Caco-2 (cell line): ENCODE data around the gene TINAGL1. TPM values are rescaled to one million over a fixed set of nuclear protein-coding genes. Genes with fewer than 3 reads are reported as not detected.

Source experiments
- BruUV-seq: library from RNA; stranded (reverse); fragments of 400-500 nt; replicated peaks from 2 replicates; lab custom pipeline; 2021; lab: Mats Ljungman, UMichigan
- CTCF ChIA-PET: fragments of 300-600 bp; sonication (Branson Sonifier 250); formaldehyde crosslinking; loops from one replicate; lab custom pipeline; 2022; ENCODE audit warnings: antibody characterized with exemption; lab: Charles Lee
- POLR2A ChIA-PET: fragments of 300-600 bp; sonication (Branson Sonifier 250); formaldehyde crosslinking; loops from one replicate; lab custom pipeline; 2022; ENCODE audit warnings: antibody characterized with exemption; lab: Charles Lee
- DNase-seq, 2 experiments: peaks; one replicate each; pipeline versions ENCODE4 v3.0.0 to v3.0.0-alpha.2; 2020 to 2022
- H3K27me3 ChIP-seq: replicated peaks from 2 replicates; pipeline ENCODE4 v1.6.0; 2011; ENCODE audit warnings: low read length; ENCODE audit not compliant: control insufficient read depth, insufficient read depth
- H3K36me3 ChIP-seq: 2 replicates; pipeline ENCODE4 v1.5.1; 2011; ENCODE audit warnings: low read length; ENCODE audit not compliant: control insufficient read depth, insufficient read depth
- H3K4me1 ChIP-seq: fragments of 250-450 bp; sonication (Bioruptor Pico); 2 replicates; pipeline ENCODE4 v1.5.1; 2020; ENCODE audit warnings: mild to moderate bottlenecking
- H3K4me3 ChIP-seq: 2 replicates; pipeline ENCODE4 v1.5.1; 2011; ENCODE audit warnings: low read depth, mild to moderate bottlenecking, control low read depth, low read length
- H3K9me3 ChIP-seq: fragments of 250-450 bp; sonication (Bioruptor Pico); 2 replicates; pipeline ENCODE4 v1.5.1; 2020; ENCODE audit warnings: mild to moderate bottlenecking, moderate library complexity
- H3K27ac Mint-ChIP-seq: one replicate; pipeline ENCODE4 v1.8.0; 2022; ENCODE audit warnings: mixed read lengths; ENCODE audit not compliant: unreplicated experiment
- H3K27me3 Mint-ChIP-seq: one replicate; pipeline ENCODE4 v1.8.0; 2022; ENCODE audit warnings: mixed read lengths; ENCODE audit not compliant: insufficient read depth, unreplicated experiment
- H3K36me3 Mint-ChIP-seq: one replicate; pipeline ENCODE4 v1.8.0; 2022; ENCODE audit warnings: mild to moderate bottlenecking, mixed read lengths; ENCODE audit not compliant: insufficient read depth, unreplicated experiment
- H3K4me1 Mint-ChIP-seq: one replicate; pipeline ENCODE4 v1.8.0; 2022; ENCODE audit warnings: low read depth, mixed read lengths; ENCODE audit not compliant: unreplicated experiment
- H3K4me3 Mint-ChIP-seq: one replicate; pipeline ENCODE4 v1.8.0; 2022; ENCODE audit warnings: mild to moderate bottlenecking, moderate library complexity, mixed read lengths; ENCODE audit not compliant: unreplicated experiment
- H3K9me3 Mint-ChIP-seq: one replicate; pipeline ENCODE4 v1.8.0; 2022; ENCODE audit warnings: mixed read lengths; ENCODE audit not compliant: unreplicated experiment
- CTCF ChIP-seq, 2 experiments: fragments of 200-600 bp in 1 of 2; IDR thresholded peaks; 1 replicate in 1 of 2; 2 replicates in 1 of 2; pipeline versions ENCODE4 v1.5.1 to v1.8.0; 2011 to 2022; ENCODE audit warnings: antibody characterized with exemption in 1 of 2, control low read depth in 1 of 2, inconsistent platforms in 1 of 2, low read depth in 1 of 2, low read length in 1 of 2, mild to moderate bottlenecking in 1 of 2, moderate library complexity in 1 of 2; ENCODE audit not compliant: insufficient read depth in 1 of 2, severe bottlenecking in 1 of 2, unreplicated experiment in 1 of 2
- intact Hi-C: fragments of 100-400 bp; cut with micrococcal nuclease; formaldehyde crosslinking; loops from one replicate; pipeline ENCODE4 v1.10.0; 2022; ENCODE audit not compliant: unreplicated experiment
- total RNA-seq: library from RNA; stranded (reverse); gene quantifications from 2 replicates; pipeline ENCODE4 v1.2.3, GENCODE V29; 2022

The TINAGL1 gene
- total RNA-seq, 1 experiment from 2014 or later, result 101 TPM

- no peak overlapping the region for H3K4me3 Mint-ChIP-seq
- no peaks in the 10 kb centered on the region for H3K36me3 ChIP-seq
Observed at GRCh38 chr1:31587720-31588423, 11.6 kb downstream of the TINAGL1 start.

GRCh38 chr1:31588751-31589515 lies 12.6 kb downstream of the TINAGL1 start:
- Histone ChIP-seq H3K4me3 (no peak overlapping the region), H3K4me1 (peaks cover 23% of the 10 kb centered on the region), H3K27me3 (no peaks in the 10 kb centered on the region), H3K9me3 (no peaks in the 10 kb centered on the region), H3K36me3 (no peaks in the 10 kb centered on the region)
- DNase-seq, result no peak
- TF ChIP-seq CTCF (IDR thresholded peaks at IDR 0.05; ENCODE audit: insufficient read depth in 1 of 2, low read depth in 1 of 2, low read length in 1 of 2, severe bottlenecking in 1 of 2, unreplicated experiment in 1 of 2), result no peak
- ChIA-PET POLR2A (no interaction called here), CTCF (no interaction called here)
- Mint-ChIP-seq H3K27me3 (no peaks in the 10 kb centered on the region), H3K36me3 (peaks cover 40% of the 10 kb centered on the region), H3K4me1 (peaks cover 13% of the 10 kb centered on the region), H3K27ac (peak overlapping the region; percentile 69), H3K4me3 (no peak overlapping the region), H3K9me3 (no peaks in the 10 kb centered on the region)
- intact Hi-C loops, result no loop called here
- BruUV-seq, result no TSS peak

More at GRCh38 chr1:31587720-31588423, 11.6 kb downstream of the TINAGL1 start:
- Histone ChIP-seq H3K4me3 (no peak overlapping the region), H3K4me1 (peaks cover 23% of the 10 kb centered on the region), H3K27me3 (no peaks in the 10 kb centered on the region), H3K9me3 (no peaks in the 10 kb centered on the region)
- Mint-ChIP-seq H3K9me3 (no peaks in the 10 kb centered on the region), H3K27ac (no peak overlapping the region), H3K27me3 (no peaks in the 10 kb centered on the region), H3K36me3 (peaks cover 49% of the 10 kb centered on the region), H3K4me1 (peaks cover 13% of the 10 kb centered on the region)
- peak; percentile 33 to 39 for TF ChIP-seq CTCF (IDR thresholded peaks at IDR 0.05; ENCODE audit: insufficient read depth in 1 of 2, low read depth in 1 of 2, low read length in 1 of 2, severe bottlenecking in 1 of 2, unreplicated experiment in 1 of 2)
- intact Hi-C loops, result no loop called here
- POLR2A ChIA-PET, result interaction anchor here (0.6 kb wide), 1 partner anchor 13 kb away, joined by 4 read pairs; no protein-coding TSS in a partner anchor
- CTCF ChIA-PET, result no interaction called here
- no peak for DNase-seq
- BruUV-seq, result no TSS peak

DNA sequence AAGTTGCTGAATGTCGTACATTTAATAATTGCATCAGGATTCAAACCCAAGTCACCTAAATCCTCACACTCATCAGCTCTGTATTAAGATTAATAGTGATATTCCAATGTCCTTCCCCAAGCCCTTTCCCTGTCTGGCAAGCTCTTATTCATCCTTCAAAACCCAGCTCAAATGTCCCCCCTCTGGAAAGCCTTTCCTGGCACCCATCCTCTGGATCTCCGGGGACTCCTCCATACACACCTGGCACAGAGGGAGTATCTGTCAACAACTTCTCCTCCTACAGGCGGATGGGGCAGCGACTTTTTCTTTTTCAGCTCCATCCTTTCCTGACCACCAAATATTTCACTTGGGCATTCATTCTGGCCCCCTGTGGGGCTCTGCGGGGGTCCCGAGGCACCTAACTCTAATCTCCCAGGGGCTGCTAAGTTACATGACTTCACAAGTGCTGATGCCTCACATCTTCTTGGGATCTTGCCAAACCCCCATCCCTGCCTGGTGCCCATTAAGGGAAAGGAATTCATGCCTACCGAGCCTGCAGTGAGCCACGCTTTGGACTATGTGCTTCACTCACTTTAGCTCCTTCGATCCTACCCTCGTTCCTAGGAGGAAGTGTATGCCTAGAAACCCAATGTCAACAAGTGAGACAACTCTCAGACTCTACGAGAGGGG lies 15.2 kb downstream of the TINAGL1 start:
- Histone ChIP-seq H3K4me3 (no peak overlapping the region), H3K9me3 (no peaks in the 10 kb centered on the region), H3K36me3 (no peaks in the 10 kb centered on the region), H3K27me3 (no peaks in the 10 kb centered on the region), H3K4me1 (peaks cover 23% of the 10 kb centered on the region)
- Mint-ChIP-seq H3K27me3 (no peaks in the 10 kb centered on the region), H3K4me1 (peaks cover 13% of the 10 kb centered on the region), H3K9me3 (no peaks in the 10 kb centered on the region), H3K36me3 (peaks cover 27% of the 10 kb centered on the region), H3K4me3 (no peak overlapping the region), H3K27ac (peak overlapping the region; percentile 67)
- no peak for TF ChIP-seq CTCF (IDR thresholded peaks at IDR 0.05; ENCODE audit: insufficient read depth in 1 of 2, low read depth in 1 of 2, low read length in 1 of 2, severe bottlenecking in 1 of 2, unreplicated experiment in 1 of 2)
- ChIA-PET CTCF (interaction anchor here (2.2 kb wide), 1 partner anchor 43 kb away, joined by 6 read pairs; no protein-coding TSS in a partner anchor), POLR2A (no interaction called here)
- no peak for DNase-seq
- TSS peak; percentile 25 for BruUV-seq
- intact Hi-C loops, result loop anchor here (2.0 kb wide), 1 partner anchor 15 kb away; the partner anchor contains the start of gene TINAGL1
